Activated naive CD4-positive, alpha-beta T cell treated with anti-CD3 and anti-CD28 coated beads, Interleukin-2, amount 10 ng/mL, durations not matched to agents 7 days and 5 days (primary cell): ENCODE data around the gene WDR47.
"Not testable (repeated sequence)": the region's sequence is repeated elsewhere in the genome, so short reads cannot be mapped to it uniquely, and the experiment has no call there.

Experiments
- CTCF ChIA-PET: fragments of 350-600 bp; sonication (Branson Sonifier 250); formaldehyde crosslinking; loops from one replicate; lab custom pipeline; 2021; ENCODE audit warnings: antibody characterized with exemption; lab: Charles Lee
- DNase-seq: peaks from one replicate; pipeline ENCODE4 v3.0.0-alpha.2; 2020
- H3K27ac Mint-ChIP-seq: one replicate; pipeline ENCODE4 v1.8.0; 2021; ENCODE audit warnings: mild to moderate bottlenecking, moderate library complexity, mixed read lengths
- H3K27me3 Mint-ChIP-seq: one replicate; pipeline ENCODE4 v1.8.0; 2021; ENCODE audit warnings: mild to moderate bottlenecking, mixed read lengths
- H3K36me3 Mint-ChIP-seq: one replicate; pipeline ENCODE4 v1.8.0; 2021; ENCODE audit warnings: mixed read lengths
- H3K4me1 Mint-ChIP-seq: one replicate; pipeline ENCODE4 v1.8.0; 2021; ENCODE audit warnings: mixed read lengths
- H3K4me3 Mint-ChIP-seq: one replicate; pipeline ENCODE4 v1.8.0; 2021; ENCODE audit warnings: mild to moderate bottlenecking, moderate library complexity, mixed read lengths
- H3K9me3 Mint-ChIP-seq: one replicate; pipeline ENCODE4 v1.8.0; 2021; ENCODE audit warnings: mixed read lengths

Gene WDR47

GRCh38 chr1:109075531-109076490 lies 33.9 kb upstream of the WDR47 start, which contains the start of gene TAF13:
Gene TAF13 (minus strand): TSS chr1:109076003. CDS start chr1:109075947, 56 bp downstream.
- DNase-seq = peak; percentile 93

GRCh38 chr1:109069294-109069693 lies 27.4 kb upstream of the WDR47 start:
- H3K4me3 Mint-ChIP-seq = no peak overlapping the region
- peaks cover 23% of the 10 kb centered on the region for H3K36me3 Mint-ChIP-seq
- H3K9me3 Mint-ChIP-seq = no peaks in the 10 kb centered on the region
- CTCF ChIA-PET = interaction anchor here (1.0 kb wide), 1 partner anchor 18 kb away, joined by 3 read pairs; no protein-coding TSS in a partner anchor
- H3K27me3 Mint-ChIP-seq = no peaks in the 10 kb centered on the region
- peaks cover 3% of the 10 kb centered on the region for H3K4me1 Mint-ChIP-seq
- H3K27ac Mint-ChIP-seq = no peak overlapping the region
- DNase-seq = no peak

More at GRCh38 chr1:109075531-109076490, 33.9 kb upstream of the WDR47 start, which contains the start of gene TAF13:
- no peaks in the 10 kb centered on the region for H3K9me3 Mint-ChIP-seq
- H3K27me3 Mint-ChIP-seq = no peaks in the 10 kb centered on the region
- CTCF ChIA-PET = interaction anchor here (0.7 to 2.0 kb wide), 5 partner anchors 13 to 36 kb away, joined by 3 to 12 read pairs (median 3); partner anchors contain the start of gene WDR47
- H3K4me1 Mint-ChIP-seq = peaks cover 26% of the 10 kb centered on the region
- peak within 1 kb of the TSS; percentile 99 for H3K4me3 Mint-ChIP-seq
- peak within 1 kb of the TSS; percentile 97 for H3K27ac Mint-ChIP-seq
- H3K36me3 Mint-ChIP-seq = peaks cover 15% of the 10 kb centered on the region

DNA sequence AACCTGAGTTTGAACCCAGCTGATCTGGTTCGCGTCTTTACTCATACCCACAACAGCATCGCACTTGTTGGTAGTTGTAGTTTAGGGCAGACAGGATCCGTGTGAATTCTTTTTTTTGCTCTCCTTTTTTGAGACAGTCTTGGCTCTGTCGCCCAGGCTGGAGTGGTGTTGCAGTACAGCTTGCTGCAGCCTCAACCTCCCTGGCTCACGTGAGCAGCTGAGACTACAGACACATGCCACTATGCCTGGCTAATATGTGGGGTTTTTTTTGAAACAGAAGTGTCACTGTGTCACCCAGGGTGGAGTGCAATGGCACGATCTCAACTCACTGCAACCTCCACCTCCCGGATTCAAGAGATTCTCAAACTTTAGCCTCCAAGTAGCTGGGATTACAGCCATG lies 26.0 kb upstream of the WDR47 start:
- no peak for DNase-seq
- CTCF ChIA-PET = no interaction called here
- peaks cover 2% of the 10 kb centered on the region for H3K4me1 Mint-ChIP-seq
- H3K27ac Mint-ChIP-seq = no peak overlapping the region
- no peaks in the 10 kb centered on the region for H3K27me3 Mint-ChIP-seq
- H3K9me3 Mint-ChIP-seq = no peaks in the 10 kb centered on the region
- peaks cover 21% of the 10 kb centered on the region for H3K36me3 Mint-ChIP-seq
- no peak overlapping the region for H3K4me3 Mint-ChIP-seq

GRCh38 chr1:109065137-109065536 lies 23.2 kb upstream of the WDR47 start:
- CTCF ChIA-PET = no interaction called here
- Mint-ChIP-seq H3K9me3 (no peaks in the 10 kb centered on the region), H3K27me3 (no peaks in the 10 kb centered on the region), H3K4me3 (no peak overlapping the region), H3K27ac (no peak overlapping the region), H3K4me1 (no peaks in the 10 kb centered on the region), H3K36me3 (peaks cover 14% of the 10 kb centered on the region)
- DNase-seq = no peak

DNA sequence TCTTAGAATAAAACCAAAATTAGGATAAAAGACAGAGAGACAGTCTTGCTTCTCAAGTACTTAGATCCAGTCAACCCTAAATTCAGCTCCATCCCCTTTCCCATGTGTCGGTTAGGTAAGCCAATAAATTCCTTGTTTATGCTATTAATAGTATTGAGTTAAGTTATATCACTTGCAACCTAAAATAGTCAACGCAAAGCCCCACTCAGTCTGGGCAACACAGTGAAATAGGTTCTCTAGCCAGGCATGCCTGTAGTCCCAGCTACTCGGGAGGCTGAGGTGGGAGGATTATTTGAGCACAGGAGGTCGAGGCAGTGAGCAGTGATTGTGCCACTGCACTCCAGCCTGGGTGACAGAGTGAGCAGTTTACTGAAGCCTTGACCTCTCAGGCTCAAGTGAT lies 19.3 kb upstream of the WDR47 start:
- DNase-seq = no peak
- Mint-ChIP-seq H3K36me3 (peaks cover 9% of the 10 kb centered on the region), H3K4me3 (no peak overlapping the region), H3K9me3 (no peaks in the 10 kb centered on the region), H3K27me3 (no peaks in the 10 kb centered on the region), H3K27ac (no peak overlapping the region), H3K4me1 (no peaks in the 10 kb centered on the region)
- CTCF ChIA-PET = interaction anchor here (1.2 kb wide), 1 partner anchor 16 kb away, joined by 3 read pairs; no protein-coding TSS in a partner anchor

GRCh38 chr1:109060707-109061106 lies 18.8 kb upstream of the WDR47 start:
- Mint-ChIP-seq H3K9me3 (no peaks in the 10 kb centered on the region), H3K36me3 (peaks cover 9% of the 10 kb centered on the region), H3K4me1 (no peaks in the 10 kb centered on the region), H3K27me3 (no peaks in the 10 kb centered on the region), H3K27ac (no peak overlapping the region), H3K4me3 (no peak overlapping the region)
- DNase-seq = no peak
- CTCF ChIA-PET = interaction anchor here (1.2 kb wide), 1 partner anchor 16 kb away, joined by 3 read pairs; no protein-coding TSS in a partner anchor

DNA sequence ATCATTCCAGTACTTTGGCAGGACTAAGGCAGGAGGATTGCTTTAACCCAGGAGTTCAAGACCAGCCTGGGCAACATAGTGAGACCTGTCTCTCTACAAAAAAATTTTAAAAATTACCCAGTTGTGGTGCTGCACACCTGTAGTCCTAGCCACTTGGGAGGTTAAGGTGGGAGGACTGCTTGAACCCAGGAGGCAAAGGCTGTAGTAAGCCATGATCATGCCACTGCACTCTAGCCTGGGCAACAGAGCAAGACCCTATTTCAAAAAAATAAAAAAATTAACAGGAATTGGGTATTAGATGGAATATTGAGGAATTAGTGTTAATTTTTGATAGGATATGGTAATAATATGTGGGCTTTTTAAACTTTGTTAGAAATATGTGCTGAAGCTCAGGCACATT lies 17.1 kb upstream of the WDR47 start:
- Mint-ChIP-seq H3K4me1 (no peaks in the 10 kb centered on the region), H3K4me3 (no peak overlapping the region), H3K36me3 (peaks cover 2% of the 10 kb centered on the region), H3K9me3 (no peaks in the 10 kb centered on the region), H3K27me3 (no peaks in the 10 kb centered on the region), H3K27ac (no peak overlapping the region)
- CTCF ChIA-PET = interaction anchor here (0.6 kb wide), 1 partner anchor 189 kb away, joined by 3 read pairs; no protein-coding TSS in a partner anchor
- DNase-seq = no peak

- Mint-ChIP-seq H3K9me3 (no peaks in the 10 kb centered on the region), H3K36me3 (no peaks in the 10 kb centered on the region), H3K27ac (no peak overlapping the region), H3K4me3 (no peak overlapping the region), H3K4me1 (no peaks in the 10 kb centered on the region), H3K27me3 (peaks cover 6% of the 10 kb centered on the region)
- no peak for DNase-seq
- CTCF ChIA-PET = no interaction called here
Observed at GRCh38 chr1:109056064-109056463, 14.2 kb upstream of the WDR47 start.

DNA sequence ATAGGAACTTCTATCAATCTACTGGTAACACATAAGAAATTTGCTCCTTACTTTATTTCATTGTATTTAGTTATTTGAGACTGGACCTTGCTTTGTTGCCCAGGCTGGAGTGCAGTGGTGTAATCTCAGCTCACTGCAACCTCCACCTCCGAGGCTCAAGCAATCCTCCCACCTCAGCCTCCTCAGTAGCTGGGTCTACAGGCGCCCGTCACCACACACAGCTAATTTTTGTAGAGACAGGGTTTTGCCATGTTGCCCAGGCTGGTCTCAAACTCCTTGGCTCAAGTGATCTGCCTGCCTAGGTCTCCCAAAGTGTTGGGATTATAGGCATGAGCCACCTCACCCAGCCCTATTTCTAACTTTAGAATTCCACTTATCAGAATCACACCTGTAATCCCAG lies 10.2 kb upstream of the WDR47 start:
- H3K9me3 Mint-ChIP-seq, DNase-seq, H3K4me1 Mint-ChIP-seq, CTCF ChIA-PET, H3K27me3 Mint-ChIP-seq, H3K36me3 Mint-ChIP-seq, H3K4me3 Mint-ChIP-seq, H3K27ac Mint-ChIP-seq: not testable (repeated sequence)

DNA sequence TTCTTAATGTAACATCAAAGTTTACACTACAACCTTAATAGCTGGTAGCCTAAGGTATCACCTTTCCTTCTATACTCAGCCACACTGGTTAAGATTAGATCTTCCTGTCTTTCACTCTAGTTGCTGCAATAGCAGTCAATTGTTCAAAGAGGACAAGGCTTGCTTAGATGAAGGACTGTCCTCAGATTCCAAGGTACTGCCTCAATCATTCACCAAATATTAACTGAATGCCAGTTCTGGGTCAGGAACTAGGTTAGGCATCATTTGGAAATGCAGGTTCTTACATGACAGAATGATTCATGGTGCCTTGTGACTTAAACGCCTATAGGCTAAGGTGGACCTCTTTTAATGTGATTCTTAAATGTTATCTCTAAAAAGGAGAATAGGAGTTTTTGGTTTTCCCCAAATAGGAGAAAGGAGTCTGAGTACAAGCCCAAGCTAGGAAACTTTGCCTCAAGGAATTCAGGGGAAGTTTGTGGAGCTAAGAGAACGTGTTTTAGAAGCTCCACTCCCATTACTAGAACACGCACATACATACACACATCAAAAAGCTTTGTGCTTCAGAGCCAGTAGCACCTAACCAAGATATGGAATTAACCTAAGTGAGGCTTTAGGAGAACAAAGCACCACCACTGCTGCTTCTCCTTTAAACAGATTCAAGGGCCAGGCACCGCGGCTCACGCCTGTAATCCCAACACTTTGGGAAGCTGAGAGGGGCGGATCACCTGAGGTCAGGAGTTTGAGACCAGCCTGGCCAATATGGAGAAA lies 8.5 kb upstream of the WDR47 start:
- CTCF ChIA-PET = no interaction called here
- no peaks in the 10 kb centered on the region for H3K36me3 Mint-ChIP-seq
- no peak overlapping the region for H3K4me3 Mint-ChIP-seq
- H3K9me3 Mint-ChIP-seq = no peaks in the 10 kb centered on the region
- no peak for DNase-seq
- no peaks in the 10 kb centered on the region for H3K4me1 Mint-ChIP-seq
- peaks cover 12% of the 10 kb centered on the region for H3K27me3 Mint-ChIP-seq
- no peak overlapping the region for H3K27ac Mint-ChIP-seq

DNA sequence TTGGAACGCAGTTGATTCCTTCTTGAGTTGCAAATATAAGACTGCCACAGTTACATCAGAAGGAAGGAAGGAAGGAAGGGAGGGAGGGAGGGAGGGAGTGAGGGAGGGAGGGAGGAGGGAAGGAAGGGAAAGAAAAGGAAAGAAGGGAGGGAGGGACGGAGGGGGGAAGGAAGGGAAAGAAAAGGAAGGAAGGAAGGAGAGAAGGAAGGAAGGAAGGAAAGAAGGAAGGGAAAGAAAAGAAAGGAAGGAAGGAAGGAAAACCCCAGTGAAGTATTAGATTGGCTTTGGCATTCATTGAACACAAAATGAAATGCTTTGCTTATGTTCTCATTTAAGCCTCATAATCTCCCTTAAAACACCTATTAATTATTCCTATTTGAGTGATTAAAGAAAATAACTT lies 6.4 kb upstream of the WDR47 start:
- Mint-ChIP-seq H3K9me3 (no peaks in the 10 kb centered on the region), H3K36me3 (no peaks in the 10 kb centered on the region), H3K27me3 (peaks cover 20% of the 10 kb centered on the region), H3K4me3 (no peak overlapping the region), H3K27ac (no peak overlapping the region), H3K4me1 (no peaks in the 10 kb centered on the region)
- no peak for DNase-seq
- CTCF ChIA-PET = no interaction called here

- no peaks in the 10 kb centered on the region for H3K9me3 Mint-ChIP-seq
- no peak overlapping the region for H3K4me3 Mint-ChIP-seq
- H3K27me3 Mint-ChIP-seq = peaks cover 14% of the 10 kb centered on the region
- DNase-seq = no peak
- H3K4me1 Mint-ChIP-seq = peaks cover 3% of the 10 kb centered on the region
- no peak overlapping the region for H3K27ac Mint-ChIP-seq
- CTCF ChIA-PET = no interaction called here
- H3K36me3 Mint-ChIP-seq = no peaks in the 10 kb centered on the region
Observed at GRCh38 chr1:109047339-109047738, 5.4 kb upstream of the WDR47 start.

- H3K27me3 Mint-ChIP-seq = peaks cover 14% of the 10 kb centered on the region
- no peaks in the 10 kb centered on the region for H3K36me3 Mint-ChIP-seq
- CTCF ChIA-PET = no interaction called here
- DNase-seq = no peak
- H3K4me3 Mint-ChIP-seq = no peak overlapping the region
- no peaks in the 10 kb centered on the region for H3K9me3 Mint-ChIP-seq
- H3K27ac Mint-ChIP-seq = no peak overlapping the region
- H3K4me1 Mint-ChIP-seq = peaks cover 4% of the 10 kb centered on the region
Observed at GRCh38 chr1:109046671-109047070, 4.8 kb upstream of the WDR47 start.

DNA sequence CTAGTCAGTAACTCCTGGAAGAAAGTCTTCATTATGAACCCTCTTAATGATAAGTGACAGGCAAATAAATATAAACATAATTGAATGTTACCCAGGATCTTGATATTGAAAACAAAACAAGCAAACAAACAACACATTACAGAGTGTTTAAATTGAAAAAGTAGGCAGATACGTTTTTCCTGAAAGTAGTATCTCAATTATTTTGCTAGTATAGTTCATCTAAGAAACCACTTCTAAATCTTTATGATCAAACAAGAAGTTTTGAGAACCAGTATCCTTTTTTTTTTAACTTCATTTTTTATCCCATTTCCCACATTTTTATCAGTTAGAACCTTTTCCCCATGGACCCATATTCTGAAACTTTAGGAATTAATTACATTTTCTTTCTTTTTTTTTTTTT lies 3.7 kb upstream of the WDR47 start:
- Mint-ChIP-seq H3K4me1 (peaks cover 10% of the 10 kb centered on the region), H3K4me3 (no peak overlapping the region), H3K27ac (no peak overlapping the region), H3K36me3 (no peaks in the 10 kb centered on the region), H3K9me3 (no peaks in the 10 kb centered on the region), H3K27me3 (peaks cover 18% of the 10 kb centered on the region)
- no peak for DNase-seq
- CTCF ChIA-PET = no interaction called here
